Endothelial cell of umbilical vein (primary cell): ENCODE measurements around the gene KRT34. TPM values are rescaled to one million over a fixed set of nuclear protein-coding genes. Genes with fewer than 3 reads are reported as not detected.

Experiments
- BruUV-seq: library from RNA; stranded (reverse); fragments of 400-500 nt; replicated peaks from 2 replicates; lab custom pipeline; 2021; lab: Mats Ljungman, UMichigan
- CTCF ChIA-PET: fragments of 300-600, 350-600 bp; sonication (Branson Sonifier 250); formaldehyde crosslinking; loops from one replicate; lab custom pipeline; 2021; ENCODE audit warnings: antibody characterized with exemption, inconsistent platforms; lab: Charles Lee
- POLR2A ChIA-PET: fragments of 300-600, 350-600 bp; sonication (Branson Sonifier 250); formaldehyde crosslinking; loops from one replicate; lab custom pipeline; 2021; ENCODE audit warnings: antibody characterized with exemption, inconsistent platforms; lab: Charles Lee
- DNase-seq: peaks from one replicate; pipeline ENCODE4 v3.0.0-alpha.2; 2011; ENCODE audit warnings: low read depth, low spot score
- FAIRE-seq: peaks from 2 replicates; lab custom pipeline; 2011; peaks lifted over from hg19 to GRCh38; lab: Jason Lieb, UNC
- H2AFZ ChIP-seq: 2 replicates; pipeline ENCODE4 v1.6.0; 2012; ENCODE audit warnings: low read depth, low read length, control low read depth, inconsistent platforms
- H3K27ac ChIP-seq: 2 replicates; pipeline ENCODE4 v1.5.1; 2011; ENCODE audit warnings: low read depth, mild to moderate bottlenecking, control low read depth, low read length, moderate library complexity; ENCODE audit not compliant: insufficient read depth
- H3K27me3 ChIP-seq, 2 experiments: 2 replicates each; pipeline versions ENCODE4 v1.6.0 to v1.6.1; 2011; ENCODE audit warnings: low read length in 2 of 2, mixed read lengths in 1 of 2; ENCODE audit not compliant: control insufficient read depth in 2 of 2, insufficient read depth in 2 of 2
- H3K36me3 ChIP-seq, 2 experiments: 2 replicates in 1 of 2; 3 replicates in 1 of 2; pipeline ENCODE4 v1.5.1; 2011; ENCODE audit warnings: low read length in 2 of 2, mild to moderate bottlenecking in 1 of 2, moderate library complexity in 1 of 2; ENCODE audit not compliant: control insufficient read depth in 2 of 2, insufficient read depth in 2 of 2; ENCODE audit errors: extremely low read depth in 1 of 2
- H3K4me1 ChIP-seq: 3 replicates; pipeline ENCODE4 v1.5.1; 2011; ENCODE audit warnings: mild to moderate bottlenecking, low read length; ENCODE audit not compliant: control insufficient read depth, insufficient read depth; ENCODE audit errors: extremely low read depth
- H3K4me2 ChIP-seq: 2 replicates; pipeline ENCODE4 v1.6.1; 2011; ENCODE audit warnings: low read length, control low read depth, mixed read lengths; ENCODE audit not compliant: insufficient read depth
- H3K4me3 ChIP-seq, 3 experiments: fragments of 200-600 bp in 1 of 3; sonication (generic), shearing (Covaris generic) in 1 of 3; replicated peaks in 1 of 3; 2 replicates each; pipeline ENCODE4 v1.5.1; 2011 to 2016; ENCODE audit warnings: control low read depth in 3 of 3, low read length in 3 of 3, mild to moderate bottlenecking in 2 of 3, inconsistent platforms in 1 of 3, low read depth in 1 of 3, moderate library complexity in 1 of 3; ENCODE audit not compliant: insufficient read depth in 1 of 3
- H3K79me2 ChIP-seq: 2 replicates; pipeline ENCODE4 v1.6.0; 2012; ENCODE audit warnings: low read length, inconsistent platforms; ENCODE audit not compliant: control insufficient read depth, insufficient read depth
- H3K9ac ChIP-seq: replicated peaks from 2 replicates; pipeline ENCODE3; 2011; ENCODE audit warnings: low read length, control low read depth; ENCODE audit not compliant: insufficient read depth; ENCODE audit errors: extremely low read depth
- H3K9me1 ChIP-seq: replicated peaks from 3 replicates; pipeline ENCODE4 v1.6.0; 2011; ENCODE audit warnings: mild to moderate bottlenecking, low read length; ENCODE audit not compliant: control insufficient read depth, insufficient read depth; ENCODE audit errors: extremely low read depth
- H3K9me3 ChIP-seq: replicated peaks from 2 replicates; pipeline ENCODE4 v1.5.1; 2012; ENCODE audit warnings: low read length, inconsistent platforms; ENCODE audit not compliant: control insufficient read depth, insufficient read depth
- H4K20me1 ChIP-seq: replicated peaks from 2 replicates; pipeline ENCODE3; 2011; ENCODE audit warnings: mild to moderate bottlenecking, low read length; ENCODE audit not compliant: control insufficient read depth, insufficient read depth; ENCODE audit errors: extremely low read depth
- CTCF ChIP-seq, 2 donors: IDR thresholded peaks; 1 replicate in 1 of 2; 2 replicates in 1 of 2; pipeline ENCODE4 v1.5.1; 2011; ENCODE audit warnings: low read length in 2 of 2, mild to moderate bottlenecking in 2 of 2, moderate library complexity in 2 of 2, control low read depth in 1 of 2, inconsistent platforms in 1 of 2, low read depth in 1 of 2; ENCODE audit not compliant: insufficient read depth in 1 of 2; ENCODE audit errors: extremely low read depth in 1 of 2
- EZH2 ChIP-seq: IDR thresholded peaks from 2 replicates; pipeline ENCODE4 v1.6.1; 2012; ENCODE audit warnings: borderline replicate concordance, low read depth, mild to moderate bottlenecking, moderate library complexity, low read length, inconsistent platforms; ENCODE audit not compliant: severe bottlenecking
- JUN ChIP-seq: IDR thresholded peaks from 2 replicates; pipeline ENCODE4 v1.6.1; 2011; ENCODE audit warnings: borderline replicate concordance, low read depth; ENCODE audit not compliant: insufficient read length, insufficient read depth
- POLR2A ChIP-seq: IDR thresholded peaks from 2 replicates; pipeline ENCODE4 v1.6.1; 2012; ENCODE audit warnings: low read depth, mild to moderate bottlenecking, control low read depth, low read length
- dilution Hi-C: fragments of 300-500 bp; cut with MboI; formaldehyde crosslinking; loops from one replicate; pipeline ENCODE4 v1.15.0; 2019; ENCODE audit warnings: low sequenced_read_pairs; ENCODE audit not compliant: extremely low pct_ligation_motif_present
- intact Hi-C: fragments of 100-400 bp; cut with micrococcal nuclease; formaldehyde crosslinking; loops from one replicate; pipeline ENCODE4 v1.10.0; 2022
- polyA plus RNA-seq, 4 experiments: library from polyadenylated mRNA; depleted of rRNA in 3 of 4; stranded (reverse) in 3 of 4; unstranded in 1 of 4; fragments of >200 nt; gene quantifications; 2 replicates each; pipeline versions ENCODE4 v1.2.1 to v1.2.3, GENCODE V29; 2011 to 2012; ENCODE audit warnings: missing spikeins in 1 of 4
- total RNA-seq: library from RNA; stranded (reverse); gene quantifications from 2 replicates; pipeline ENCODE4 v1.2.3, GENCODE V29; 2021

The KRT34 gene
- total and polyA plus RNA-seq, 2 donors (not counting 3 experiments of a cell fraction or from before 2014, with no cell fraction given) = not detected

GRCh38 chr17:41413353-41413957 lies 31.3 kb upstream of the KRT34 start:
- no peaks in the 10 kb centered on the region for H3K36me3 ChIP-seq
- DNase-seq (no peak), FAIRE-seq (no peak)
- TF ChIP-seq CTCF (IDR thresholded peaks at IDR 0.05; ENCODE audit: extremely low read depth in 1 of 2, insufficient read depth in 1 of 2, low read depth in 1 of 2, low read length in 2 of 2) (no peak), POLR2A (no peak), JUN (no peak), EZH2 (no peak)
- no peak overlapping the region for H3K27ac ChIP-seq
- ChIA-PET CTCF (interaction anchor here (0.7 kb wide), 1 partner anchor 136 kb away, joined by 3 read pairs; no protein-coding TSS in a partner anchor), POLR2A (no interaction called here)
- H3K9ac ChIP-seq = no peak overlapping the region
- no peaks in the 10 kb centered on the region for H4K20me1 ChIP-seq
- H2AFZ ChIP-seq = no peak overlapping the region
- no peaks in the 10 kb centered on the region for H3K9me3 ChIP-seq
- no TSS peak for BruUV-seq
- no peak overlapping the region for H3K4me3 ChIP-seq
- H3K9me1 ChIP-seq = no peaks in the 10 kb centered on the region
- intact Hi-C loops = no loop called here
- no peaks in the 10 kb centered on the region for H3K79me2 ChIP-seq
- dilution Hi-C loops = no loop called here
- peaks cover 0 to 4% of the 10 kb centered on the region in 2 experiments for H3K27me3 ChIP-seq
- no peaks in the 10 kb centered on the region for H3K4me1 ChIP-seq
- no peak overlapping the region for H3K4me2 ChIP-seq
